Calu3 (cell line): ENCODE measurements around the gene ARMC6. TPM values are rescaled to one million over a fixed set of nuclear protein-coding genes. Genes with fewer than 3 reads are reported as not detected.

Source experiments
- BruUV-seq: library from RNA; stranded (reverse); fragments of 400-500 nt; replicated peaks from 2 replicates; lab custom pipeline; 2021; lab: Mats Ljungman, UMichigan
- CTCF ChIA-PET: fragments of 300-600 bp; sonication (Branson Sonifier 250); formaldehyde crosslinking; loops from one replicate; lab custom pipeline; 2022; ENCODE audit warnings: antibody characterized with exemption; lab: Charles Lee
- DNase-seq: peaks from one replicate; pipeline ENCODE4 v3.0.0; 2022
- H3K27ac Mint-ChIP-seq: one replicate; pipeline ENCODE4 v1.8.0; 2022; ENCODE audit warnings: mixed read lengths; ENCODE audit not compliant: unreplicated experiment
- H3K27me3 Mint-ChIP-seq: one replicate; pipeline ENCODE4 v1.8.0; 2022; ENCODE audit warnings: mixed read lengths; ENCODE audit not compliant: unreplicated experiment
- H3K36me3 Mint-ChIP-seq: one replicate; pipeline ENCODE4 v1.8.0; 2022; ENCODE audit warnings: mild to moderate bottlenecking, moderate library complexity, mixed read lengths; ENCODE audit not compliant: insufficient read depth, unreplicated experiment
- H3K4me1 Mint-ChIP-seq: one replicate; pipeline ENCODE4 v1.8.0; 2022; ENCODE audit warnings: mild to moderate bottlenecking, low read depth, mixed read lengths; ENCODE audit not compliant: unreplicated experiment
- H3K4me3 Mint-ChIP-seq: one replicate; pipeline ENCODE4 v1.8.0; 2022; ENCODE audit warnings: mild to moderate bottlenecking, low read depth, moderate library complexity, mixed read lengths; ENCODE audit not compliant: unreplicated experiment
- H3K9me3 Mint-ChIP-seq: one replicate; pipeline ENCODE4 v1.8.0; 2022; ENCODE audit warnings: low read depth, mixed read lengths; ENCODE audit not compliant: unreplicated experiment
- intact Hi-C: fragments of 100-400 bp; cut with micrococcal nuclease; formaldehyde crosslinking; loops from one replicate; pipeline ENCODE4 v1.10.0; 2022; ENCODE audit not compliant: unreplicated experiment
- total RNA-seq: library from RNA; stranded (reverse); gene quantifications from 2 replicates; pipeline ENCODE4 v1.2.3, GENCODE V29; 2022
- TF ChIP-seq, protein P1 (sequence below): fragments of 200-600 bp; IDR thresholded peaks from one replicate; pipeline ENCODE4 v1.8.0; 2022; ENCODE audit warnings: antibody characterized with exemption; ENCODE audit not compliant: unreplicated experiment

ARMC6 gene
- total RNA-seq, 1 experiment from 2014 or later = 24.0 TPM

- Mint-ChIP-seq H3K4me1 (peaks cover 11% of the 10 kb centered on the region), H3K9me3 (no peaks in the 10 kb centered on the region), H3K27ac (no peak overlapping the region), H3K27me3 (no peaks in the 10 kb centered on the region), H3K36me3 (peaks cover 28% of the 10 kb centered on the region), H3K4me3 (no peak overlapping the region)
- intact Hi-C loops = no loop called here
- no peak for DNase-seq
- no TSS peak for BruUV-seq
- CTCF ChIA-PET = no interaction called here
- TF ChIP-seq, protein P1, sequence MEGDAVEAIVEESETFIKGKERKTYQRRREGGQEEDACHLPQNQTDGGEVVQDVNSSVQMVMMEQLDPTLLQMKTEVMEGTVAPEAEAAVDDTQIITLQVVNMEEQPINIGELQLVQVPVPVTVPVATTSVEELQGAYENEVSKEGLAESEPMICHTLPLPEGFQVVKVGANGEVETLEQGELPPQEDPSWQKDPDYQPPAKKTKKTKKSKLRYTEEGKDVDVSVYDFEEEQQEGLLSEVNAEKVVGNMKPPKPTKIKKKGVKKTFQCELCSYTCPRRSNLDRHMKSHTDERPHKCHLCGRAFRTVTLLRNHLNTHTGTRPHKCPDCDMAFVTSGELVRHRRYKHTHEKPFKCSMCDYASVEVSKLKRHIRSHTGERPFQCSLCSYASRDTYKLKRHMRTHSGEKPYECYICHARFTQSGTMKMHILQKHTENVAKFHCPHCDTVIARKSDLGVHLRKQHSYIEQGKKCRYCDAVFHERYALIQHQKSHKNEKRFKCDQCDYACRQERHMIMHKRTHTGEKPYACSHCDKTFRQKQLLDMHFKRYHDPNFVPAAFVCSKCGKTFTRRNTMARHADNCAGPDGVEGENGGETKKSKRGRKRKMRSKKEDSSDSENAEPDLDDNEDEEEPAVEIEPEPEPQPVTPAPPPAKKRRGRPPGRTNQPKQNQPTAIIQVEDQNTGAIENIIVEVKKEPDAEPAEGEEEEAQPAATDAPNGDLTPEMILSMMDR = no peak
These were observed 29.3 kb upstream of the ARMC6 start for GRCh38 chr19:19004144-19004543.

- intact Hi-C loops = no loop called here
- Mint-ChIP-seq H3K4me3 (no peak overlapping the region), H3K4me1 (no peaks in the 10 kb centered on the region), H3K9me3 (no peaks in the 10 kb centered on the region), H3K27me3 (no peaks in the 10 kb centered on the region), H3K27ac (no peak overlapping the region), H3K36me3 (peaks cover 29% of the 10 kb centered on the region)
- BruUV-seq = no TSS peak
- no peak for DNase-seq
- CTCF ChIA-PET = interaction anchor here (0.5 kb wide), 1 partner anchor 14 kb away, joined by 3 read pairs; no protein-coding TSS in a partner anchor
- TF ChIP-seq, protein P1 = no peak
These were observed 27.2 kb upstream of the ARMC6 start for GRCh38 chr19:19006213-19006612.

DNA sequence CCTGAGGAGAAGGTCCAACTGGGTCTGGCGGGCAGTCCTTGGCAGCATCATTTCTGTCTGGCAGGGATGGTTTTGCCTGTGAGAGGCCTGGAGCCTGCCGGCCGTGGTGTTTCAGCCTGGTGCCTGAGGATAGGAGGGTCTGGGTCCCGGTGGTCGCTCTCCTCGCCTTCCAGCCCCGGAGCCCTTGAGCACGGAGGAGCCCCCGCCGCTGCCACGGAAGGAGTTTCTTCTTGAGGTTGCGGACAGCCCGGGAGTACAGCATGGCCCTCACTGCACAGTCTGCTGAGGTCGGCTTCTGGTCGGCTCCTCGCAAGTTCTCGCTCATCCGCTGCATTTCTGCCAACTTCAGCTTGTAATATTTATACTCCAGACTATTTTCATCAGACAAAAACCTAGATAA lies 23.5 kb upstream of the ARMC6 start:
- Mint-ChIP-seq H3K27me3 (no peaks in the 10 kb centered on the region), H3K9me3 (no peaks in the 10 kb centered on the region), H3K4me1 (no peaks in the 10 kb centered on the region), H3K4me3 (no peak overlapping the region), H3K36me3 (peaks cover 18% of the 10 kb centered on the region), H3K27ac (no peak overlapping the region)
- DNase-seq = no peak
- BruUV-seq = no TSS peak
- intact Hi-C loops = no loop called here
- CTCF ChIA-PET = no interaction called here
- TF ChIP-seq, protein P1 = no peak

DNA sequence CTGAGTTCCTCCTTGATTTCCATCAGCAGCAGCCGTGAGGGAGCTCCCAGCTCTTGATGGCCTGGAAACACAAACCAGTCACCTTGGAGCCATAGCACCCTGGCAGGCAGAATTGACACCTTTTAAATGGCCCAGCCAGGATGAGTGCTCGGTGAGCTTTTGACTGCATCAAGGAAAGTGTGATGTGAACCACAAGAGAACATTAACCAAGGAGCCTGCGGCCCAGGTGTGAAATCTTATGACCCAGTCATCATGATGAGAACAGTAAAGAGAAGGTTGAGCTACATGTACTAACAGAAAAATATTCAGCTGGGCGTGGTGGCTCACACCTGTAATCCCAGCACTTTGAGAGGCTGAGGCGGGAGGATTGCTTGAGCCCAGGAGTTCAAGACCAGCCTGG lies 22.9 kb upstream of the ARMC6 start:
- peaks cover 20% of the 10 kb centered on the region for H3K36me3 Mint-ChIP-seq
- TF ChIP-seq, protein P1 = no peak
- intact Hi-C loops = no loop called here
- no peaks in the 10 kb centered on the region for H3K4me1 Mint-ChIP-seq
- BruUV-seq = no TSS peak
- H3K27me3 Mint-ChIP-seq = no peaks in the 10 kb centered on the region
- no peak overlapping the region for H3K4me3 Mint-ChIP-seq
- no peak overlapping the region for H3K27ac Mint-ChIP-seq
- CTCF ChIA-PET = interaction anchor here (0.6 kb wide), 1 partner anchor 802 kb away, joined by 5 read pairs; no protein-coding TSS in a partner anchor
- no peaks in the 10 kb centered on the region for H3K9me3 Mint-ChIP-seq
- no peak for DNase-seq
